ENCODE measurements around the gene PRICKLE1.

The PRICKLE1 gene

DNA sequence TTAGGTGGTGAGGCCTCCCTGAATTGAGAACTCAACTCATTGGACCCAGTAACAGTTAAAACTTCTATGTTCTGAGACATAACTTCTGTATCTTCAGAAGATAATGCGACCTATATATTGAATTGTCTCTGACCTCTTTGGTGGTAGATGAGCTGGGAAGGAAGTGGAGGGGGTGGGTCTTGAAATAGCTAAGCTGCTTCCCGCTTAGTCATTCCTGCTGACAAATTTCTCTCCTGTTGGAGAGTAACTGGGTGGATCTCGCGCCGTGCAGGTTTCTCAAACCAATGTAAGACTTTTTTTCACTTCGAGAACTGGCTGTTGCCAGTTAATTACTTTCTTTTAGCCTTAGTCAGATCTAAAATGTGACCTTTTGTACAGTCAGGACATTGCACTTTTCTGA, 162.8 kb downstream of the PRICKLE1 start:
- H3K4me3 ChIP-seq (replicated peaks; ENCODE audit: low read depth, low read length) = no peak overlapping the region
- no peaks in the 10 kb centered on the region for H3K27me3 ChIP-seq (replicated peaks; ENCODE audit: control insufficient read depth, insufficient read depth, low read length)
- no peak for DNase-seq (ENCODE audit: extremely low read depth, insufficient read length)
- TF ChIP-seq, protein P1, sequence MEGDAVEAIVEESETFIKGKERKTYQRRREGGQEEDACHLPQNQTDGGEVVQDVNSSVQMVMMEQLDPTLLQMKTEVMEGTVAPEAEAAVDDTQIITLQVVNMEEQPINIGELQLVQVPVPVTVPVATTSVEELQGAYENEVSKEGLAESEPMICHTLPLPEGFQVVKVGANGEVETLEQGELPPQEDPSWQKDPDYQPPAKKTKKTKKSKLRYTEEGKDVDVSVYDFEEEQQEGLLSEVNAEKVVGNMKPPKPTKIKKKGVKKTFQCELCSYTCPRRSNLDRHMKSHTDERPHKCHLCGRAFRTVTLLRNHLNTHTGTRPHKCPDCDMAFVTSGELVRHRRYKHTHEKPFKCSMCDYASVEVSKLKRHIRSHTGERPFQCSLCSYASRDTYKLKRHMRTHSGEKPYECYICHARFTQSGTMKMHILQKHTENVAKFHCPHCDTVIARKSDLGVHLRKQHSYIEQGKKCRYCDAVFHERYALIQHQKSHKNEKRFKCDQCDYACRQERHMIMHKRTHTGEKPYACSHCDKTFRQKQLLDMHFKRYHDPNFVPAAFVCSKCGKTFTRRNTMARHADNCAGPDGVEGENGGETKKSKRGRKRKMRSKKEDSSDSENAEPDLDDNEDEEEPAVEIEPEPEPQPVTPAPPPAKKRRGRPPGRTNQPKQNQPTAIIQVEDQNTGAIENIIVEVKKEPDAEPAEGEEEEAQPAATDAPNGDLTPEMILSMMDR (IDR thresholded peaks at IDR 0.05; ENCODE audit: insufficient read depth, low read length, poor library complexity, severe bottlenecking) = no peak
- H3K36me3 ChIP-seq (ENCODE audit: control insufficient read depth, insufficient read depth, low read length) = peaks cover 2% of the 10 kb centered on the region; the same call in 1 of the 2 replicates

DNA sequence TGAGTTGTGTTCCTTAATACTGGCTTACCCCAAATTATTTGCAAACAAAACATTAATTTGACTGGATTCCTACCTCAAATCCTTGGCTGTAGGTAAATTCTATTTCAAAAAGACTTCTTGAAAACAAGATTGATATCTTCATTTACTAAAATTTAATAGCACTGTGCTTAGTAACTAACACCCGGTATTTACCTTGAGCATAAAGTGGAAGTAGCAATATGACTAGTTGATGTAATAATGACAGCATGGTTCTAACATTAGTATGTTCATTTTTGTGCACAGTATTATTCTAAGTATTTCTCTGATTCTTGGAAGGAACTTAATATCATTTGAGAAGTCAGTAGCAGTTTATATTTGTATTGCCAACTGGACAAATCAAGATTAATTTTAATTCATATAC, 166.8 kb downstream of the PRICKLE1 start:
- Histone ChIP-seq H3K36me3 (ENCODE audit: control insufficient read depth, insufficient read depth, low read length) (no peaks in the 10 kb centered on the region), H3K27me3 (replicated peaks; ENCODE audit: control insufficient read depth, insufficient read depth, low read length) (no peaks in the 10 kb centered on the region), H3K4me3 (replicated peaks; ENCODE audit: low read depth, low read length) (no peak overlapping the region)
- DNase-seq (ENCODE audit: extremely low read depth, insufficient read length) = no peak
- TF ChIP-seq, protein P1 (IDR thresholded peaks at IDR 0.05; ENCODE audit: insufficient read depth, low read length, poor library complexity, severe bottlenecking) = no peak

DNA sequence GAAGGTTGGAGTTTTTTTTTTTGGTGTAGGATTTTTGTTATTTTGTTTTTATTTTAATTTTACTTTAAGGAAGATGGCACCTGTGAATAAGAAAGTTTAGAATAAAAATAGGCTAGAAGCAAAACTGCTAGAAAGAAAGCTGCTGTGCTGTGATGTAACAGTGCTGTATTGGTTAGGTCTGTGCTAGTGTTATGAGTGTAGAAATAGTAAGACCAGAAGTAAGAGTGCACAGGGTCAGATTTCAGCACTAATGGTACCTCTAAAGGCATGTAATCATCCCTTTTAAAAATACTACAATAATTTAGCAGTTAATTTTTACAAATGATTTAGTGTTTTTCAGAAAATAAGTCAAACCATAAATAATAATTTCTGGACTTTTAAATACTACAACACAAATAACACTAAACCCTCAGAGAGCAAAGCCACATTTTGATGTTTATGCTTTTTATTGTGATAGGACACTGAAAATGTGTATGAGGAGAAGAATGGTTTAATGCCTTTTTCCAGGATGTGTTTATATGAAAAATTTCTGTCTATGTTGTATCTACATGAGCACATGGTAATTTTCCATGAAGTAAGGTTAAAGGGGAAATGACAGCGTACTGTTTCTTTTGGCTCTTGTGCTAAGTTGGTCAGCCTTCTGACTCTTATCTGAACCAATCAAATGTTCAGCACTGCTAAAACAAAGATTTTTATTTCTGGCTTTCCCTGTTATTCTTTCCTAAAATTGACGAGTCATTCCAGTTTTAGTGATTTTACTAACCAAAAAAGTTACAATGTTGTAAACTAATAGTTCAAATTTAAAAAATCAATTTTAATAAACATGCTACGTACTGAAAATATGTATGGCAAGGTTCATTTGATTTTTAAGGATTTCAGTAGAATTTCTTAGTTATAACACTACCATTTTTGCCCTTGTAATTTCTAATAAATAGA, 167.4 kb downstream of the PRICKLE1 start:
- Histone ChIP-seq H3K36me3 (ENCODE audit: control insufficient read depth, insufficient read depth, low read length) (no peaks in the 10 kb centered on the region), H3K4me3 (replicated peaks; ENCODE audit: low read depth, low read length) (no peak overlapping the region), H3K27me3 (replicated peaks; ENCODE audit: control insufficient read depth, insufficient read depth, low read length) (no peaks in the 10 kb centered on the region)
- peak; percentile 39 for DNase-seq (ENCODE audit: extremely low read depth, insufficient read length)
- TF ChIP-seq, protein P1 (IDR thresholded peaks at IDR 0.05; ENCODE audit: insufficient read depth, low read length, poor library complexity, severe bottlenecking) = no peak

DNA sequence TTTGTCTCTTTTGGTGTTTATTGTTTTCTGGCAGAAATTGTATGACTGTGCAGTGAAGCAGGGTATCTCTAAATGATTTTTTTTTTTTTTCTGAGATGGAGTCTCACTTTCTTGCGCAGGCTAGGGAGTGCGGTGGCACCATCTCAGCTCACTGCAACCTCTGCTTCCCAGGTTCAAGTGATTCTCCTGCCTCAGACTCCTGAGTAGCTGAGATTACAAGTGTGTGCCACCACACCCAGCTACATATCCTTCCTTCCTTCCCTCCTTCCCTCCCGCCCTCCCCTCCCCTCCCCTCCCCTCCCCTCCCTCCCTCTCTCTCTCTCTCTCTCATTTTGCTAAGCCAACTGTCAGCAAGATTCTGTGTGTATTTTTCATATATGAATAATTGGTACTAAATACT, 169.2 kb downstream of the PRICKLE1 start:
- no peak overlapping the region for H3K4me3 ChIP-seq (replicated peaks; ENCODE audit: low read depth, low read length)
- H3K27me3 ChIP-seq (replicated peaks; ENCODE audit: control insufficient read depth, insufficient read depth, low read length) = no peaks in the 10 kb centered on the region
- TF ChIP-seq, protein P1 (IDR thresholded peaks at IDR 0.05; ENCODE audit: insufficient read depth, low read length, poor library complexity, severe bottlenecking) = no peak
- H3K36me3 ChIP-seq (ENCODE audit: control insufficient read depth, insufficient read depth, low read length) = no peaks in the 10 kb centered on the region
- no peak for DNase-seq (ENCODE audit: extremely low read depth, insufficient read length)

DNA sequence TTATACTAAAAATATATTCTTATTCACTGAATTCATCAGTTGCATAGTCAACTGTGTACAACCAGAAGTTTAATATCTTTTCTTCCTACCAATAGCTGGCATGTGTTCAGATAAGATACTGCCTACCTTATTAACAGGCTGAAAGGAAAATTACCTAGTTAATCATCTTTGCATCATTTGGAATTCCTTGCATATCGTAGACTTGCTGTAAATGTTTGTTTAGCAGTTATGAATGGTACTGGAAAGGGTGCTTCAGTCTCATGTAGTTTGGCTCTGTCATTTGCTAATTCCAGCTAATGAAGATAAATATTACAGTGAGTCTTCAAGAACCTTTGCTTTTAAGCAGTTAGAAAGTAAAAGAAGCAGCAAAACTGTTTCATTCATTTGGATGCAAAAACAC, 179.2 kb downstream of the PRICKLE1 start:
- no peak overlapping the region for H3K4me3 ChIP-seq (replicated peaks; ENCODE audit: low read depth, low read length)
- no peaks in the 10 kb centered on the region for H3K27me3 ChIP-seq (replicated peaks; ENCODE audit: control insufficient read depth, insufficient read depth, low read length)
- H3K36me3 ChIP-seq (ENCODE audit: control insufficient read depth, insufficient read depth, low read length) = no peaks in the 10 kb centered on the region
- no peak for DNase-seq (ENCODE audit: extremely low read depth, insufficient read length)
- TF ChIP-seq, protein P1 (IDR thresholded peaks at IDR 0.05; ENCODE audit: insufficient read depth, low read length, poor library complexity, severe bottlenecking) = no peak

All from GM06990 (cell line).